GM18907 (cell line): ENCODE measurements around the gene JDP2.
"Not testable (repeated sequence)": the region's sequence is repeated elsewhere in the genome, so short reads cannot be mapped to it uniquely, and the experiment has no call there.

ENCODE experiments used
- ATAC-seq: cut with Tn5 transposase; IDR thresholded peaks from one replicate; pipeline ENCODE4 v1.9.1; 2021; ENCODE audit warnings: mild to moderate bottlenecking, moderate library complexity; ENCODE audit not compliant: unreplicated experiment

JDP2 gene, protein sequence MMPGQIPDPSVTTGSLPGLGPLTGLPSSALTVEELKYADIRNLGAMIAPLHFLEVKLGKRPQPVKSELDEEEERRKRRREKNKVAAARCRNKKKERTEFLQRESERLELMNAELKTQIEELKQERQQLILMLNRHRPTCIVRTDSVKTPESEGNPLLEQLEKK

DNA sequence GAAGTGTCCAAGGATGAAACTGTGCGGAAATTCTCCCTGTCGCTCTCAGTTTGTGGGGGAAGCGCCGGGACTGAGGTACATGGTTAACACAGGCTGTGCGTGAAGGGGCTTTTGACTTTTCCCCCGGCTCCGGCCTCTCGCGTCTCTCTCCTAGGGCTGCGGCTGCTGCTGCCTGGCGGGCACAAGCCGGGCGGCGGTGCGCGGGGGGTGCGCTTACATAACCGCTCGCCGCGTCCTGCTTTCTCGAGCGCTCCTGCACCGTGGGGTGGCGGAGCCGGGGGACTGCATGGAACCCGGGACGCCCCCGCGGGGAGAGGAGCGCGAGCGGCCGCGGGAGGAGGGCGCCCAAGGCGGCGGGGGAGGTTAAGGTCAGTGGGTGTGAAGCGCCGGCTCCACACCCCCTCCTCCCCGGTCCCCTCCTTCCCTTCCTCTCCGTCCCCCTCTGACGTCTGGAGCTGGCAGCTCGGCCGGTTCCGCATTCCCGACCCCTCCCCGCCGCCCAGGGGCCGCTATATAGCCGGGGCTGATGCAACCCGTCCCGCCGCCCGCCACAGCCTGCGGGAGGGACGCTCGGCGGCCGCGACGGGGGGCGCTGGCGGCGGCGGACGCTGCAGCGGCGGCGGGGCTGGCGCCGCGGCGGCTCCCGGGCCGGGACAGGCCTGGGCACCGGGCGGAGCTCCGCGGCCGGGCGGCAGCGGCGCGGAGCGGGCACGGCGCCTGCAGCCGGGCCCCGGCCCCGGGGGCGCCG is at the start of gene JDP2:
Gene JDP2 (plus strand): TSS at position 541 of the 748 bp plus-strand sequence. CDS start 9,899 bp downstream, outside the sequence.
- peak; percentile 45 for ATAC-seq

DNA sequence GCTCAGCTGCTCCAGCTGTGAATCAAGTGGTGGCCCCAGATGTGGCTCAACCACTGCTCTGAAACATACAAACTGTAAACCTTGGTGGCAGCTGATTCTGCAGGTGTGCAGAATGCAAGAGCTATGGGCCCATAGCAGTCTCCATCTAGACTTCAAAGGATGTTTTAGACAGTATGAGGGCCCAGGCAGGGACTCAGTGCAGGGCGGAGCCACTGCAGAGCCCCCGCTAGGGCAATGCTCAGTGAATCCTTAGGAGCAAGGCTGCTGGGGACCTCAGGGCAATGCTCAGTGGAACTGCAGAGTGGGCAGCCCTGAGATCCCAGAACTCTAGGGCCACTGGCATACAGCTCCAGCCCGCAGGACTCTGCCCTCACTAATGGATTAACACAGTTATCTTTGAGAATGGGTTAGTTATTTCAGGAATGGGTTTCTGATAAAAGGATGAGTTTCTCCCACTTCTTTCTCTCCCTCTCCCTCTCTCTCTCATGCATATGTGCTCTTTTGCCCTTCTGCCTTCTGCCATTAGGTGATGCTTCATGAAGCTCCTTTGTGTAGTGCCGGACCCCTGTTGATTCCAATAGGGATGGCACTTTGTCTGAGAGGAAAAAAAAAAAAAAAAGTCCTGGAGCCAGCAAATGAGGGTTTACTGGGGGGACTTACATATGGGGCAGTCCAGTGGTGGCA is 48.4 kb upstream of the JDP2 start:
- ATAC-seq = no peak

DNA sequence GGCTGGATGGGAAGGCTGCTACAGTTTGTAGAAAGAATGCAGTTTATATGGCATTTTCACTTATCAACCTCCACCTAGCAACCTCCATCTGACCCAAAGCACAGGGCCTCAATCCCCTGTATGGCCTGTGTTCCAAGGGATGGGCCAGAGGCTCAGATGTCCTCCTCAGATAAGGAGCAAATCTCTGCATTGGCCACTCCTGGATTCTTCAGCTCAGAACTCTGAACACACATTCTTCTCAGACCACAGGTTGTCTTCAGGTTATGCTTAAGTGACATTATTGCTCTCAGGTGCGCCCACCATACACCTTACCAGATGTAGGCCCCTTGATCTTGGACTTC is 47.9 kb upstream of the JDP2 start:
- ATAC-seq = no peak

DNA sequence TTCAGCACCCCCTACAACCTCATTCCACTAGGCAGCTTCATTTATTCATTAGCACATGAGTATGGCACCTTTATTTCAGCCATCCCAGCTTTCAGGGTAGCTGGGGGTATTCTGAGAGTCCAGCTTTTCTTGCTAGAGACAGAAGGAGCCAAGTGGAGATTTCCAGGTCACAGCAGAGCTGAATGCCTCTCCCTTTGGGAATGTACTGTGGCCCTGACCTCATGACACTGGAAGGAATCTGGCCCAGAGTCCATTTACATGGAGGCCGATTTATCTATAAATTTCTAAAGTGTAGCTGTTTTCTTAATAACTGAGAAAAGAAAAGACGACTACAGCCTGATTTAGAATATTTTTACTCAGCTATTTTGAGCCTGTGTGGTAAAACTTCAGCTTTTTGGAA is 47.2 kb upstream of the JDP2 start:
- no peak for ATAC-seq

DNA sequence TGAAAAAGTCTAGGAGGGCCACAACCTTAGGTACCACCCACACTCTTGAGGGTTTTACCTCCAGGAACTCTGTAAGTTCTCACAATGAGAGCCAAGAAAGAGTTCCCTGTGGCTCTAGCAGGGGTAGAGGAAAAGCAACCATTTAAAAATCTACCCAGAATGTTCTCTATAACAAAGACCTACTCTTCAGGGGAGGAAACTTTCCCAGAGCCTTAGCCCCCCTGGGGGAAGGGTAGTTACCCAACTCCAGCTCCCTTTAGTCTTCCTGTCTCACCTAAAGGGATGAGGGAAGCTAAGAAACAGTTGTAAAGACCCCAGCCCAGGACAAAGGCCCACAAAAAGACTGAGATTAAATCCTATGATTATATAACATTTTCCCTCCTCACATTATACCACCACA is 46.2 kb upstream of the JDP2 start:
- ATAC-seq = no peak

DNA sequence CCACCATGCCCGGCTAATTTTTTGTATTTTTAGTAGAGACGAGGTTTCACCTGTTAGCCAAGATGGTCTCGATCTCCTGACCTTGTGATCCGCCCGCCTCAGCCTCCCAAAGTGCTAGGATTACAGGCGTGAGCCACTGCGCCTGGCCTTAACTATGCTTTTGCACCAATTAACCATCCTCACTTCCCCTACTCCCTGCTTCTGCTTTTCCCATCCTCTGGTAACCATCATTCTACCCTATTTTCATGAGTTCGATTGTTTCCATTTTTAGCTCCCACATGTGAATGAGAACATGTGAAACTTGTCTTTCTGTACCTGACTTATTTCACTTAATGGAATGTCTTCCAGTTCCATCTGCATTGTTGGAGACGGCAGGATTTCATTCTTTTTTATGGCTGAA is 44.6 kb upstream of the JDP2 start:
- not testable (repeated sequence) for ATAC-seq

DNA sequence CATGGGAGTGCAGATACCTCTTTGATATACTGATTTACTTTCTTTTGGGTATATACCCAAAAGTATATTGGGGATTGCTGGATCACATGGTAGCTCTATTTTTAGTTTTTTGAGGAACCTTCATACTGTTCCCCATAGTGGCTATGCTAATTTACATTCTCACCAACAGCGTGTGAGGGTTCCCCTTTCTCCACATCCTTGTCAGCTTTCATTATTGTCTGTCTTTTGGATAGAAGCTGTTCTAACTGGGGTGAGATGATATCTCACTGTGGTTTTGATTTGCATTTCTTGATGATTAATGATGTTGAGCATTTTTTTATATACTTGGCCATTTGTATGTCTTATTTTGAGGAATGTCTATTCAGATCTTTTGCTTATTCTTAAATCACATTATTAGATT is 44.1 kb upstream of the JDP2 start:
- ATAC-seq = no peak

DNA sequence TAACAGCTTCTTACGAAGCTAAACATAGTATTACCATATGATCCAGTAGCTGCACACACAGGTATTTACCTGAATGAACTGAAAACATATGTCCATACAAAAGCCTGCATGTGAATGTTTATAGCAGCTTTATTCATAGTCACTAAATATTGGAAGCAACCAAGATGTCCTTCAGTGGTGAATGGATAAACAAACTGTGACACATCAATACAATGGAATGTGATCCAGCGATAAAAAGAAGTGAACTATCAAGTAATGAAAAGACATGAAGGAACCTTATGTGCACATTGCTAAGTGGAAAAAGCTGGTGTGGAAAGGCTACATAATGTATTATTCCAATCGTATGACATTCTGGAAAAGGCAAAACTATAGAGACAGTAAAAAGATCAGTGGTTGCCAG is 38.1 kb upstream of the JDP2 start:
- ATAC-seq = no peak

DNA sequence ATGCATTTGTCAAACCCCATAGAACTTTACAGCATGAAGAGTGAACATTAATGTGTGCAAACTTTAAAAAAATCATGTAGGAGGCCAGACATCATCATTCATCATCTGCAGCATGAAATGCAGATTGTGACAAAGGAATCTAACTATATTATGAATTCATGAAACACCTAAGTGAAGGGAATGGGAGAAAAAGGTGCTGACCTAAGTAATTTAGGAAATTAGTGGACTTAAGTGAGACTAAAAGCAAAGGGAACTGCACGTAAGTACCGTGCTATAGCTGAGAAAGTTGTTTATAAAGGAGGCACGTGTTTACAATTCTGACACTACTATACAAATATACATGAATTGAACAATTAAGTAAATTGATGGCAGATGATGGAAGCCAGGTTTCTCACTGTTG is 37.6 kb upstream of the JDP2 start:
- no peak for ATAC-seq

DNA sequence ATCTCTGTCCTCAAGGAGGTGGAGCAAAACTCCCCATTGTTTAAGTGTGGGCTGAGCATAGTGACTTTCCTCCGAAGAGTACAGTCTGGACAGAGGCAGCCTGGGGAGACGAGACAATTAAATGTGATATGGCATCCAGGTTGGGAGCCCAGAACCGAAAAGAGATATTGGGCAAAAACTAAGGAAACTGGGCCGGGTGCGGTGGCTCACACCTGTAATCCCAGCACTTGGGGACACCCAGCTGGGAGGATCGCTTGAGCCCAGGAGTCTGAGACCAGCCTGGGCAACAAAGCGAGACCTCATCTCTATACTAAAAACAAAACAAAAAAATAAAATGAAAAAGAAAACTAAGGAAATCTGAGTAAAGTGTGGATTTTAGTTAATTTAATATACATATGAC is 35.9 kb upstream of the JDP2 start:
- no peak for ATAC-seq

DNA sequence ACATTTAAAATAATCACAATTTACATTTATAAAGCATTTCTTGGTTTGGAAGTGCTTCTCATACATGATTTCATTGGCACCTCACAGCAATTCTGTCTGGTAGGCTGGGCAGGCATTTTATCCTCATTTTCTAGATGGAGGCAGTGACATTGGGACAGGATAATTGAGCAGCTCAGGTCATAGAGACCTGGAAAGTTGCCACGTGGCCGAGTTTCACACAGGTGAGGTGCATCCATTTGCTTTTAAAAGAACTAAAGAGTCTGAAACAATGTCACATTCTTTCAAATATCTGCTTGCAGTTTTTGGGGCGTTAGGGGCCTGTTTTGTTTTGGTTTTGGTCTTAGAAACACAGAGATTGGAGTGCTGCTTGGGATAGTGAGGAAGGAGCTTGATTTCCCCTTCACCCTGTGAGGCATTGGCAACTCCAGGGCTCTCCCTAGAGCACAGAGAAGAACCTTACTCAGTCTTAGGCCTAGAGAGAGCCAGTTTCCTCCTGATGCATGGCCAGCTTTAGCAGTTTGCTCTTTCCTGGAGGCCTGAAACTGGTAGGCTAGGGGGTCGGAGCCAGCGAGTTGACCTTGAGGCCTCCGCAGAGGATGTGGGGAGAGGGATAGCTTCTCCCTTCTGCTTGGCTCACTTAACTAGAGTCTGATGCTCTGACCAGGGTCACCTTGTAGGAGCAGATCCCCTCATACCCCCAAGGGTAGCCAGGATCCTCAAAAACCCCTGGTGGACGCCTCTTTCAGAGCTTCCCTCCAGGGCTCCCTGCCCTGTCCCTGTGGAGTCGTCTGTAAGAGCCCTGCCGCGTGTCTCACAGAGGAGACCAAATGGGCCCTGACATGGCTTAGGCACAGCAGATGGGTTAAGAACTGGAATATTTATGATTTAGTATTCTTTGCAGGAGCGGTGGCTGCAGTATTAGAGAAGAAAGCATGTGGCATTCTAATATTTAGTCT is 34.9 kb upstream of the JDP2 start:
- no peak for ATAC-seq

DNA sequence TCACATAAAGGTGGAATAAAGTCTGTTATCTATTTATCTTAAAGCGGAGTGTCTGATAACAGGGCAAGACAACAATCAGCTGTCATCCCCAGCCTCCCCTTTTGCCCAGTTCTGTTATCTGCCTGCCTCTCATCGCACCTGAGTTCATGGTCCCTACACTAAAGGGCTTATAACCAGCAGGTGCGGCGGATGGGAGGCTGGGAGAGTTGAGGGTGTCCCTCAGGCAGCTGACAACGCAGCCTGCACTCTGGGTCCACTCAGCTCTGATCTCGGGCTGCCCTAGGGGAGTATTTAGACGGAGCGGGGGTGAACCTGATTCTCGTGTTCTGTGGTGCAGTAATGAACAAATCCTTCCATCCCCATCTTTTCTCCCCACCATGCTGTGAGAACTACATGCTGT is 34.0 kb upstream of the JDP2 start:
- no peak for ATAC-seq

DNA sequence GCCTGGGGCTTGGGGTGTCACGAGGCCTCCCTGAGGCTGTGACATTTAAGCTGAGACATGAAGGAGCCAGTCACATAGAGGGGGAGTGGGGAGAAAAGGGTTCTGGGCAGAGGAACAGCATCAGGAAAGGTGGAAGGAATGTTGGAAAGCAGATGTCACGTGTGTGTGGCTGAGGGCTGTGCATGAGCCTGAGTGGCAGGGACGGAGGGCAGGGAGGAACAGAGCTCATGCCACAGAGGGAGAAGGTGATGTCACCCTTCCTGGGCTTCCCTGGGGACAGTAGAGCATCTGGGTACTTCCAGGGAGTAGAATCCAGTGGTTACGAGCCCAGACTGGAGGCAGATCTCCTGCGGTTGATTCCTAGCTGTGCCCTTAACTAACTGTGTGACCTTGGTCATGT is 32.0 kb upstream of the JDP2 start:
- ATAC-seq = no peak

DNA sequence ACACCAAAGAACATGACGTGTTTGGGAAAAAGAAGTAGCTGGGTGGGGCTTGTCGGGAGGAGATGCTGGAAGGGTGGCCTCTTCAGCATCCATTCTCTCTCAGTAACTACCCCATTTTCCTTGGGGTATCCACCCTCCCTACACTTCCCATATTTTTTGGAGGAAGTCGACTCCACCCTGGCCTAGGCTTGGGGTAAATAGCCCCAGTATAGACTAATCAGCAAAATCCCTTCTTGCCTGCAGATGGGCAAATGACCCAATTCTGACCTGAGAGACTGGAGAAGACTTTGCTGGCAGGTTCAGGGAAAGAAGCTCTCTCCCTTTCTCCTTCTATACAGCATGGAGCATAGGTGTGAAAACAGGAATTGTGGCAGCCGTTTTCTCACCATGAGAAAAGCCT is 28.5 kb upstream of the JDP2 start:
- no peak for ATAC-seq

DNA sequence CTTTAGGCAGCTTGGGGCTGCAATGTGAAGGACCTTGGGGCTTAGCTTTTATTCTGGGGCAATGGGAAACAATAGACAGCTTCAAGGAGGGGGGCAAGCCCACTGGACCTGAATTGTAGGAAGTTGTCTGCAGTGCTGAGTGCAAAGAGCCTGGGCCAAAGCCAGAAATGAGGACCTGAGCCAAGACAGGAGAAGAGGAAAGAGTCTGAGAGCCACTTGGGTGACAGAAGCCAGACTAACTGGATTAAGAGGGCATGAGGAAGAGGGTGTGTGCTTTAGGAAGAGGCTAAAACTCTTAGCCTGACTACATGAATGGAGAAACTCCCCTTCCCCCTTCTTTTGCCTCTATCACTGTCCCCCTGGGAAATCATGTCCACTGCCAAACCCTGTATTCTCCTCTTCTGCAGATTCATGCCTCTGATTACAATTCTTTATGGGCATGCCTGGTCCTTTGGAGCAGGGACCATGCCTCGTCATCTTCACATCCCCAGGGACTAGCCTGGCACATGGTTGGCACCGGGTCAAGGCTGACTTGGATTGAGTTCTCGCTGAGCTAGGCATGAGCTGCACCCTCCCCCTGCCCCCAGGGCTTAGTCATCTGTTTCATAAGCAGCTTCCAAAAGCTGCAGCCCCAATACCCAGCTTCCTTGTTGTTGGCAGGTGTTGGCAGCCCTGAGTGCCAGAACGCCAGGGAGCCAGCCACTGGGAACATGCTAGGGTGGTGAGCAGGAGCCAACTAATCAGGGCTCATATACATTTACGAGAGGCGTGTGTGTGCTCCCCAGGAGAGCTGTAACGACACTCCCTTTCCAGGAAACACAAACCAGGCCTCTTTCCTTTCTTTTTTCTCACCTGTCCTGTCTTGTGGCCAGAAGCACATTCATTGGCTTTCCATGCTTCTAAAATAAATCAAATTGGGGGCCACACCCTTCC is 27.7 kb upstream of the JDP2 start:
- no peak for ATAC-seq

DNA sequence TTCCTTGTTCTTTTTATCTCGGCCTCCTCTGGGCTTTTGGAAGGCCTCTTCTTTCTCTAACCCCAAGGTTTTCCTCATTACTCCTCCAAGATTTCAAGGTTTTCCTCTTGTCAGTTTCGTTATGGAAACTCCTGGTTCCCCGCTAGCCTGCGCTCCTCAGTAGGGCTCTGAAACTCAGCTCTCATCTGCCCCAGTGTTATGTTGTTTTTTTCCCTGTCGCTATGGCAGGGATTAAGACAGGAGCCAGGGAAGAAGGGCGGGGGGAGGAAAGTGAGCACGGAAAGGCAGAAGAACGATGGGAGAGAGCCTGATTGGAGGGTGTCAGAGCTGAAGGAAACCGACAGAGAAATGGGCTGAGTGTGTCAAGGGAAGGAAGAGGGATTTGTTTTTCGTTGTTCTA is 26.5 kb upstream of the JDP2 start:
- ATAC-seq = no peak

DNA sequence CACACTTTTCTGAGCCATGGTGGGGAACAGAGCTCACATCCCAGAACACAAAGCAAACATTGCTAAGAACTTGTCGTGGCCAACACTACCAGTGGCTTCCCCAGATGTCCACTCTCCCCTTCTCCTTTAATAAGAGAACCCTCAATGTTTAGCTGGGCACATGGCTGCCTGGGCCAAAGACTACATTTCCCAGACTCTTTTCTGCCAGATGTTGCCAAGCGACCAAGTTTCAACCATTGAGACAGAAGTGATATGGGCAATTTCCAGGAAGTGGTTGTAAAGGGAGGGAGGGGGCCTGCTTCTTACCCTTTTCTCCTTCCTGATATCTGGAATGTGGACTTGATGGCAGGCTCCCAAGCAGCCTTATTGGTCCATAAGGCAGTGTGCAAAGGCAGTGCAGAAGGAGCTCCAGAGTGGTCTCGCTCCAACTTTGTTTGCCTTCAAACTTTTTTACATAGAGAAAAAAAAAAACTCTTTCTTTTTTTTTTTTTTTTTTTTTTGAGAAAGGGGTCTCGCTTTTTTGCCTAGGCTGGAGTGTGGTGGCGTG is 24.9 kb upstream of the JDP2 start:
- ATAC-seq = no peak

DNA sequence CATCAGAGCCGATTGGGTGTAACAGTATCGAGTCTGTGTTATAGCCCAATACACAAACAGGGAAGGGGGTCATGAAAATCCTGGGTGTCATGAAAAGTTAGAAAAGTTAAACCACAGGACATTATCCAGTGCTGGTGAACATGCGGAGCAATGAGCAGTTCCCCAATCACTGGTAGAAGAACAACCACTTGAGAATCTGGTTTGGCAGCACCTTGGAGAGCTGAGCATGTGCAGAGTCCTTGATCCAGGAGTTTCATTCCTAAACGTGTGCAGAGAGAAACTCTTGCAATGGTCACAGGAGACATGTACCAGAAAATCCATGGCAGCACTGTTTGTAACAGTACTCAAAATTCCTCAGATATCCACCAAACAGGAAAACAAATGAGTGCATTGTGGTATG is 23.0 kb upstream of the JDP2 start:
- no peak for ATAC-seq

DNA sequence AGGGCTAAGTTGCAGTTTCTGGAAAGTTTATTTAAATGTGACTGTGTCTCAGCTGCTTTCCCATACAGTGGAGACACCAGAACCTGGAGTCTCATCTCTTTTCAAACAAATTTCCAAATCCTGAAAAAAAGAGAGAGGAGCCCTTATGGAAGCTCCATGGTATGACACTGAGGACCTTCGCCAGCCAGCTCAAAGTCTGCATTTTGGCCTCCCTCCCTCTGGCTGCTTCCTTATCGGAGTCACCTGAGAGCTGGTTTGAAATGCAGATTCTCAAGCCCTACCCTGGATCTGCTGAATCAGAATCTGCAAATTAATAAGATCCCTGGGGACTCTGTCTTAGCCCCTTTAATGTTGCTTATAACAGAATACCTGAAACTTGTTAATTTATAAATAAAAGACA is 21.7 kb upstream of the JDP2 start:
- ATAC-seq = no peak

DNA sequence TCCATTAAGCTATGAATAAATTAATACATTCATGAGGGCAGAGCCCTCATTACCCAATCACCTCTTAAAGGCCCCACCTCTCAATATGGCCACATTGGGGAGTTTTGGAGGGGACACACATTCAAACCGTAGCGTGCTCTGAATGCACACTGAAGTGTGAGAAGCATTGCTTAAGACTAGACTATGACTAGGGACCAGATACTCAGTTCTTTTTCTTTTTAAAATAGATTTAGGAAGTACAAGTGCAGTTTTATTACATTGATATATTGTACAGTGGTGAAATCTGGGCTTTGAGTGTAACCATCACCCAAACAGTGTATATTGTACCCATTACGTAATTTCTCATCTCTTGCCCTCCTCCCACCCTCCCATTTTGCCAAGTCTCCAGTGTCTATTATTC is 21.0 kb upstream of the JDP2 start:
- ATAC-seq = no peak
